Superior temporal gyrus (tissue), 1 donor: ENCODE results near the gene BRD1.

ENCODE experiments used
- DNase-seq: peaks from one replicate; pipeline ENCODE4 v3.0.0-alpha.2; 2016; ENCODE audit errors: extremely low spot score

The BRD1 gene

DNA sequence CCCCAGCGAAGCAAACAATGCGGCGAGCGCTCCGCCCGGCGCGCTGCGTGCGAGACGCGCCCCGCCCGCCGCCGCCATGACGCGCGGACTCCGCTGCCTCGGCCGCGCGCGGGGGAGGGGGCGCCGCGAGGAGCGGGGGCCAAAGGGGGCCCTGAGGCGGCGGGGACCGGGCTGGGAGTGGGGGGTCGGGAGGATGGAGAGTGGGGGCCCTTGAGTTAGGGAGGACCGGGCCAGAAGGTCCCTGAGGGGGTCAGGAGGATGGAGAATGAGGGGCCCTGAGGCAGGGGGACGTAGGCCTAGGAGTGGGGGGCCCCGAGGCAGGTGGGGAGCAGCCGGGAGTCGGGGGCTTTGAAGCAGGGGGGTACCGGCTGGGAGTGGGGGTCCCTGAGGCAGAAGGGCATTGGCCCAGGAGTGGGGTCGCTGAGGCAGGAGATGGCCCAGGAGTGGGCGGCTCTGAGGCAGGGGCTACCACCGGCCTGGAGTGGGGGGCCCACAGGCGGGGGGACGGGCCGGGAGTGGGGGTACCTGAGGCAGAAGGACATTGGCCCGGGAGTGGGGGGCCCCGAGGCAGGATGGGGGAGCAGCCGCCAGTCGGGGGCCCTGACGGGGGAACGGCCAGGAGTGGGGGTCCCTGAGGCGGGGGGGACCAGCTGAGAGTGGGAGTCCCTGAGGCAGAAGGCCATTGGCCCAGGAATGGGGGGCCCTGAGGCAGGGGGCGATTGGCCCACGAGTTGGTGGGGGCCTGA is at the start of gene BRD1:
Gene BRD1, minus strand, starts transcription at position 21 of the 746 bp plus-strand sequence. CDS start 3,556 bp downstream, outside the sequence.
- DNase-seq, result peak; percentile 63

DNA sequence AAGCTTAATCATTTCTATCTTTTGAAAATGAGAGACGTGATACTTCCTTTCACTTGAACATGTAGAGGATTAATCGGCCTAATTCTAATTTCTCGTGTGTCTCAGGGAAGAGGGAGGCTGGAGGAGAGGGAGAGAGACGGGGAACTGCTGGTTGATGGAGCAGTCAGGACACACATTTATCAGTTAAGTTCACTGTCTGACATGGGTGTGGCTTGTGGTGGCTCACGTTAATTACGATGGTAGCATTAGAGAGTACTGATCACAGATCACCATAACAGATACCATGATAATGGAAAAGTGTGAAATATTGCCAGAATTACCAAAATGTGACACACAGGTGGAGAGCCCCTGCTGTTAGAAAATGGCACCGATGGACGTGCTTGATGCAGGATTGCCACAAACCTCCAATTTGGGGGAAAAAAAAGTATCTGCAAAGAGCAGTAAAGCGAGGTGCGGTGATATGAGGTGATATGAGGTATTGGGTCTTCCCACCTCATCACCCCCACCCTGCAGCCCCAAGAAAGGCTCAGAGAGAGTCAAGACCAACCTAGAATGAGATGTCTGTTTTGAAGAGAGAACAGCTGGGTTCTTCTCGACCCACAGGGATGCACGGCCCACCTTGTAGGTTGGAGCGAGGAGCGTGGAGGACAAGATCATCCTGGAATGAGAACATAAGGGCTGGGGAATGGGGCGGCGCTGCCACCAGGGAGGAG is 45.7 kb upstream of the BRD1 start:
- DNase-seq, result no peak

DNA sequence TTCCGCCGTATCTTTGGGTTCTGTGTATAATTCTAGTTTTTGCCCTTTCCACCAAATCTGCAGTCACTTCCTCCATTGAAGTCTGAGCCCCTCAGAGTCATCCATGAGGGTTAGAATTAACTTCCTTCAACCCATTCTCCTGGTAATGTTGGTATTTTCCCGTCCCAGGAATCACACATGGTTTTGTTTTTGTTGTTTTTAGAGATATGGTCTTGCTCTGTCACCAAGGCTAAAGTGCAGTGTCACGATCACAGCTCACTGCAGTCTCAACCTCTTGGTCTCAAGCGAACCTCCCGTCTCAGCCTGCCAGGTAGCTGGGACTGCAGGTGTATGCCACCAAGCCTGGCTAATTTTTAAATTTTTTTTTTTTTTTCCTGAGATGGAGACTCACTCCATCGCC is 44.7 kb upstream of the BRD1 start:
- no peak for DNase-seq

- no peak for DNase-seq
These were observed 43.8 kb upstream of the BRD1 start for GRCh38 chr22:49871482-49871881.

- no peak for DNase-seq
These were observed 42.4 kb upstream of the BRD1 start for GRCh38 chr22:49869845-49870712.

DNA sequence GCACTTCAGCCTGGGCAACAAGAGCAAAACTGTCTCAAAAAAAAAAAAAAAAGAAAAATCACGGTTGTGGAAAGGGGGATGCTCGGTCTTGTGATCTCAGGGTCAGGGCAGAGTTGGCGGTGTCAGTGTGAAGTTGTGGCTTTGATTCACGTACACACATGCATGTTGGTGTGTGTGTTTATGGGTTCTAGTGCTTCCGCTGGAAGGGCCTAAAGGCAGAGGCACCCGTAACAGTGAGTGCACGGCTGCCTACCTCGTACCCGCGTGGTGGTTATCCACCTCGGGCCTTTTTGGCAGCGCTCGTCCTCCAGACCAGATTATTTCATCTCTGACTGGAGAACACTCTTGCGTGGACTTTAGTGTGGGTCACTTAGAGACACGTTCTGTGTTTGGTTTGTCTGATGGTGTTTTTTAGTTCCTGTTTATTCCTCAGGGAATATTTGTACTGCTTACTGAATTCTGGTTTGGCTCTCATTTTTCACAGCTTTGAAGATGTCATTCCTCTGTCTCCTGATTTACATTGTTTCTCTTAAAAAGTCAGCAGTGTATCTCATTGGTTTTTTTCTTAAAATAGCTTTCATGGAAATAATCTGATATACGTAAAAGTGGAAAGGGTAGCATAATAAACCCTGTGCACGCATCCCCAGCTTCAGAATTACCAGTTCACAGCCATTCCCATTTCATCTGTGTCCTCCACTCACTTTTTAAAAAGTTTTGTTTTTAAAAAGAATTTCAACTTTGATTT is 41.6 kb upstream of the BRD1 start:
- no peak for DNase-seq

- no peak for DNase-seq
These were observed 39.9 kb upstream of the BRD1 start for GRCh38 chr22:49867303-49868265.

- no peak for DNase-seq
These were observed 39.0 kb upstream of the BRD1 start for GRCh38 chr22:49866646-49867045.

DNA sequence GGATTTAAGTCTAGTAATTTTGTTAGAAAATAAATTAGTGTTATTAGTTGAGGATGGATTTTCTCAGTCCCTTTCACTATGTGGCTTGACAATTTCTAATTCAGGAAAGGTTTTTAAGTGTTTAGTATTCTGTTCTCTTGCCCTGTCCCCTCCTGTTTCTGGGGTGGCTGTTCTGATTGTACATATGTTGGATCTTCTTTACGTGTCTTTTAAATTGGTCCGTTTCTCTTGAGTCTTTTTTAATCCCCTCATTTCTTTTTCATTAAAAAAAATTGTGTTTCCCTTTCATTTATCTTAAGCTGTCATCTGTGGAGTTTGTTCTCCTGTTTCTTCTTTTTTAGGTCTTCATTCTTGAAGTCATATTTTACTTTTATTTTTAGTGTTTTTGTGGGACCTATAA is 38.5 kb upstream of the BRD1 start:
- DNase-seq, result no peak

DNA sequence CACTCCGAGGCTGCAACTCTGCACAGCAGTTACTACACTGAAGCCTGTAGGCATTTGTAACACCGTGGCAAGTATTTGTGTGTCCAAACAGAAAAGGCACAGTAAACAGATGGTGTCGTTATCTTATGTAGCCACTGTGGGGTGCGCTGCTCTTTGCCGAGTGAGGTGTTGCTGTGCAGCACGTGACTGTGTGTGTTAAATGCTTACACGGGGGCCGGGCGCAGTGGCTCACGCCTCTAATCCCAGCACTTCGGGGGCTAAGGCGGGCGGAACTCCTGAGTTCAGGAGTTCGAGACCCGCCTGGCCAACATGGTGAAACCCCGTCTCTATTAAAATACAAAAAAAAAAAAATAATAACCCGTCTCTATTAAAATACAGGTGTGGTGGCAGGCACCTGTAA is 37.5 kb upstream of the BRD1 start:
- DNase-seq, result no peak

- DNase-seq, result no peak
These were observed 36.3 kb upstream of the BRD1 start for GRCh38 chr22:49863931-49864330.

GRCh38 chr22:49862496-49862776 is 34.8 kb upstream of the BRD1 start:
- DNase-seq, result no peak

GRCh38 chr22:49861642-49862495 is 34.2 kb upstream of the BRD1 start:
- no peak for DNase-seq

- no peak for DNase-seq
These were observed 31.2 kb upstream of the BRD1 start for GRCh38 chr22:49858827-49859226.

- DNase-seq, result no peak
These were observed 29.3 kb upstream of the BRD1 start for GRCh38 chr22:49856766-49857618.

GRCh38 chr22:49856343-49856742 is 28.7 kb upstream of the BRD1 start:
- no peak for DNase-seq

GRCh38 chr22:49855251-49855911 is 27.7 kb upstream of the BRD1 start:
- DNase-seq, result no peak
